ENCODE results near the gene HAUS5.
"Not testable (repeated sequence)": the region's sequence is repeated elsewhere in the genome, so short reads cannot be mapped to it uniquely, and the experiment has no call there.

The HAUS5 gene

GRCh38 chr19:35642312-35642711 lies 29.8 kb downstream of the HAUS5 start:
- no peak for FAIRE-seq
- no peak for DNase-seq (ENCODE audit: insufficient read length, low spot score)
- no peak for TF ChIP-seq POLR2A (IDR thresholded peaks at IDR 0.05; ENCODE audit: low read depth, low read length)

GRCh38 chr19:35642798-35643254 lies 30.3 kb downstream of the HAUS5 start:
- TF ChIP-seq POLR2A (IDR thresholded peaks at IDR 0.05; ENCODE audit: low read depth, low read length): no peak
- FAIRE-seq (no peak), DNase-seq (ENCODE audit: insufficient read length, low spot score) (no peak)

GRCh38 chr19:35643255-35644205 lies 31.0 kb downstream of the HAUS5 start:
- peak; percentile 81 for TF ChIP-seq POLR2A (IDR thresholded peaks at IDR 0.05; ENCODE audit: low read depth, low read length)
- no peak for FAIRE-seq
- peak; percentile 94 for DNase-seq (ENCODE audit: insufficient read length, low spot score)

GRCh38 chr19:35644206-35644986 lies 31.9 kb downstream of the HAUS5 start:
- DNase-seq (ENCODE audit: insufficient read length, low spot score) (peak; percentile 98), FAIRE-seq (no peak)
- 0 out of 2 replicates have a peak, but pooled peaks have one; percentile 14 for TF ChIP-seq POLR2A (IDR thresholded peaks at IDR 0.05; ENCODE audit: low read depth, low read length)

- TF ChIP-seq POLR2A (IDR thresholded peaks at IDR 0.05; ENCODE audit: low read depth, low read length): no peak
- no peak for FAIRE-seq
- DNase-seq (ENCODE audit: insufficient read length, low spot score): no peak
These were observed 32.6 kb downstream of the HAUS5 start for GRCh38 chr19:35644987-35645679.

GRCh38 chr19:35645680-35646511 lies 33.4 kb downstream of the HAUS5 start:
- no peak for TF ChIP-seq POLR2A (IDR thresholded peaks at IDR 0.05; ENCODE audit: low read depth, low read length)
- FAIRE-seq: no peak
- DNase-seq (ENCODE audit: insufficient read length, low spot score): no peak

GRCh38 chr19:35648017-35648961 lies 35.8 kb downstream of the HAUS5 start, which contains the start of gene COX6B1:
Gene COX6B1, plus strand, starts transcription at chr19:35648323. Its CDS starts 2,921 bp downstream, at chr19:35651244.
- DNase-seq (ENCODE audit: insufficient read length, low spot score) (peak; percentile 99), FAIRE-seq (peak; percentile 96)
- peak; percentile 80 for TF ChIP-seq POLR2A (IDR thresholded peaks at IDR 0.05; ENCODE audit: low read depth, low read length)

GRCh38 chr19:35650581-35650980 lies 38.0 kb downstream of the HAUS5 start:
- FAIRE-seq (no peak), DNase-seq (ENCODE audit: insufficient read length, low spot score) (no peak)
- no peak for TF ChIP-seq POLR2A (IDR thresholded peaks at IDR 0.05; ENCODE audit: low read depth, low read length)

GRCh38 chr19:35654828-35655227 lies 42.3 kb downstream of the HAUS5 start:
- DNase-seq (ENCODE audit: insufficient read length, low spot score): not testable (repeated sequence)

GRCh38 chr19:35655600-35655999 lies 43.1 kb downstream of the HAUS5 start:
- FAIRE-seq (no peak), DNase-seq (ENCODE audit: insufficient read length, low spot score) (no peak)
- TF ChIP-seq POLR2A (IDR thresholded peaks at IDR 0.05; ENCODE audit: low read depth, low read length): no peak

More at GRCh38 chr19:35654828-35655227, 42.3 kb downstream of the HAUS5 start:
- not testable (repeated sequence) for FAIRE-seq

- FAIRE-seq: no peak
- no peak for TF ChIP-seq POLR2A (IDR thresholded peaks at IDR 0.05; ENCODE audit: low read depth, low read length)
- DNase-seq (ENCODE audit: insufficient read length, low spot score): no peak
These were observed 44.2 kb downstream of the HAUS5 start for GRCh38 chr19:35656700-35657099.

Data from H54 (cell line).